Thyroid gland (tissue), 4 donors: Measurements from ENCODE around the gene ARMC3. TPM values are rescaled to one million over a fixed set of nuclear protein-coding genes. Genes with fewer than 3 reads are reported as not detected.

ENCODE experiments used
- DNase-seq, 2 donors: peaks; one replicate each; pipeline ENCODE4 v3.0.0-alpha.2; 2019
- H3K27ac ChIP-seq, 3 donors: fragments of 200-600 bp; sonication (generic); 1 replicate in 2 of 3; 2 replicates in 1 of 3; pipeline ENCODE4 v1.5.1; 2016 to 2019; ENCODE audit warnings: mild to moderate bottlenecking in 1 of 3, moderate library complexity in 1 of 3
- H3K27me3 ChIP-seq: fragments of 200-600 bp; sonication (generic); one replicate; pipeline ENCODE4 v1.5.1; 2019
- H3K36me3 ChIP-seq, 2 donors: fragments of 200-600 bp; sonication (generic); one replicate each; pipeline ENCODE4 v1.5.1; 2016 to 2019
- H3K4me1 ChIP-seq, 2 donors: fragments of 200-600 bp; sonication (generic); one replicate each; pipeline ENCODE4 v1.5.1; 2017 to 2019
- H3K4me3 ChIP-seq, 3 donors: fragments of 200-600 bp; sonication (generic); replicated peaks in 1 of 3; 1 replicate in 2 of 3; 2 replicates in 1 of 3; pipeline ENCODE4 v1.5.1; 2016; ENCODE audit warnings: mild to moderate bottlenecking in 1 of 3
- H3K9me3 ChIP-seq: fragments of 200-600 bp; sonication (generic); one replicate; pipeline ENCODE4 v1.5.1; 2017
- CTCF ChIP-seq, 6 experiments: fragments of 200-600 bp in 3 of 6; fragments of 450-650 bp in 3 of 6; sonication (generic) in 3 of 6; IDR thresholded peaks; one replicate each; pipeline ENCODE4 v1.5.1; 2016 to 2019; ENCODE audit warnings: antibody characterized with exemption in 6 of 6, mild to moderate bottlenecking in 2 of 6, inconsistent platforms in 1 of 6, moderate library complexity in 1 of 6
- POLR2A ChIP-seq, 2 donors: fragments of 450-650 bp; IDR thresholded peaks; one replicate each; pipeline ENCODE4 v1.6.1; 2017; ENCODE audit warnings: antibody characterized with exemption in 2 of 2, mild to moderate bottlenecking in 2 of 2, moderate library complexity in 1 of 2
- WGBS, 2 donors: methylation state at CpG; one replicate each; pipeline ENCODE4 v1.1.5; 2017; 5-methylcytosine and 5-hydroxymethylcytosine counted together
- intact Hi-C: fragments of 100-400 bp; cut with DNase I; formaldehyde crosslinking; loops from one replicate; pipeline ENCODE4 v1.15.1; 2023
- total RNA-seq, 4 donors: library from RNA; depleted of rRNA; stranded (reverse); fragments of >200 nt; gene quantifications; one replicate each; pipeline ENCODE4 v1.2.3, GENCODE V29; 2016

The ARMC3 gene
- total RNA-seq, 4 donors from 2014 or later = 0.13 to 0.73 (median 0.51) TPM

GRCh38 chr10:22992075-22992474 is 64.2 kb downstream of the ARMC3 start:
- Histone ChIP-seq H3K4me1 (peaks cover 0 to 4% of the 10 kb centered on the region in 2 donors), H3K9me3 (no peaks in the 10 kb centered on the region), H3K27ac (no peak overlapping the region), H3K27me3 (no peaks in the 10 kb centered on the region), H3K36me3 (no peaks in the 10 kb centered on the region), H3K4me3 (no peak overlapping the region)
- intact Hi-C loops = loop anchor here (5.0 kb wide), 1 partner anchor 980 kb away; no protein-coding TSS in a partner anchor
- WGBS, 2 donors = 57 to 74% methylated on average over 5 of the region's 5 CpGs
- no peak for DNase-seq
- TF ChIP-seq CTCF (IDR thresholded peaks at IDR 0.05) (no peak), POLR2A (IDR thresholded peaks at IDR 0.05) (no peak)

GRCh38 chr10:22992621-22993020 is 64.8 kb downstream of the ARMC3 start:
- Histone ChIP-seq H3K4me3 (no peak overlapping the region), H3K9me3 (no peaks in the 10 kb centered on the region), H3K36me3 (no peaks in the 10 kb centered on the region), H3K4me1 (peaks cover 0 to 4% of the 10 kb centered on the region in 2 donors), H3K27ac (no peak overlapping the region), H3K27me3 (no peaks in the 10 kb centered on the region)
- intact Hi-C loops = loop anchor here (5.0 kb wide), 1 partner anchor 980 kb away; no protein-coding TSS in a partner anchor
- WGBS, 2 donors = 86 to 90% methylated on average over 8 of the region's 8 CpGs
- no peak for DNase-seq
- no peak for TF ChIP-seq CTCF (IDR thresholded peaks at IDR 0.05)
- no peak for TF ChIP-seq POLR2A (IDR thresholded peaks at IDR 0.05)

GRCh38 chr10:22993314-22993713 is 65.5 kb downstream of the ARMC3 start:
- H3K27me3 ChIP-seq = no peaks in the 10 kb centered on the region
- H3K36me3 ChIP-seq = no peaks in the 10 kb centered on the region
- H3K9me3 ChIP-seq = no peaks in the 10 kb centered on the region
- intact Hi-C loops = loop anchor here (5.0 kb wide), 1 partner anchor 981 kb away; no protein-coding TSS in a partner anchor
- DNase-seq = no peak
- H3K4me1 ChIP-seq = peaks cover 0 to 4% of the 10 kb centered on the region in 2 donors
- H3K4me3 ChIP-seq = no peak overlapping the region
- TF ChIP-seq CTCF (IDR thresholded peaks at IDR 0.05) (no peak), POLR2A (IDR thresholded peaks at IDR 0.05) (no peak)
- H3K27ac ChIP-seq = no peak overlapping the region
- whole genome bisulfite sequencing, 2 donors = 79 to 88% methylated on average over 5 of the region's 5 CpGs

- H3K27me3 ChIP-seq = no peaks in the 10 kb centered on the region
- no peak overlapping the region for H3K4me3 ChIP-seq
- H3K4me1 ChIP-seq = no peaks in the 10 kb centered on the region
- no peaks in the 10 kb centered on the region for H3K9me3 ChIP-seq
- no peak for TF ChIP-seq CTCF (IDR thresholded peaks at IDR 0.05)
- TF ChIP-seq POLR2A (IDR thresholded peaks at IDR 0.05) = no peak
- WGBS, 2 donors = 48 to 60% methylated on average over 2 of the region's 2 CpGs
- H3K27ac ChIP-seq = no peak overlapping the region
- no peak for DNase-seq
- intact Hi-C loops = no loop called here
- no peaks in the 10 kb centered on the region for H3K36me3 ChIP-seq
These were observed 69.2 kb downstream of the ARMC3 start for GRCh38 chr10:22997096-22997495.

- 93 to 94% methylated on average over 12 of the region's 12 CpGs for WGBS, 2 donors
- Histone ChIP-seq H3K4me1 (no peaks in the 10 kb centered on the region), H3K27ac (no peak overlapping the region), H3K27me3 (no peaks in the 10 kb centered on the region), H3K9me3 (no peaks in the 10 kb centered on the region), H3K36me3 (no peaks in the 10 kb centered on the region), H3K4me3 (no peak overlapping the region)
- intact Hi-C loops = no loop called here
- no peak for DNase-seq
- TF ChIP-seq CTCF (IDR thresholded peaks at IDR 0.05) (no peak), POLR2A (IDR thresholded peaks at IDR 0.05) (no peak)
These were observed 70.2 kb downstream of the ARMC3 start for GRCh38 chr10:22998091-22998490.
